NCI-H446 treated with DMSO at 0.1 percent for 48 hours (cell line): Measurements from ENCODE around the gene VEPH1.

Source experiments
- DNase-seq: peaks from one replicate; lab custom pipeline; 2025; lab: John Stamatoyannopoulos, UW

Gene VEPH1

DNA sequence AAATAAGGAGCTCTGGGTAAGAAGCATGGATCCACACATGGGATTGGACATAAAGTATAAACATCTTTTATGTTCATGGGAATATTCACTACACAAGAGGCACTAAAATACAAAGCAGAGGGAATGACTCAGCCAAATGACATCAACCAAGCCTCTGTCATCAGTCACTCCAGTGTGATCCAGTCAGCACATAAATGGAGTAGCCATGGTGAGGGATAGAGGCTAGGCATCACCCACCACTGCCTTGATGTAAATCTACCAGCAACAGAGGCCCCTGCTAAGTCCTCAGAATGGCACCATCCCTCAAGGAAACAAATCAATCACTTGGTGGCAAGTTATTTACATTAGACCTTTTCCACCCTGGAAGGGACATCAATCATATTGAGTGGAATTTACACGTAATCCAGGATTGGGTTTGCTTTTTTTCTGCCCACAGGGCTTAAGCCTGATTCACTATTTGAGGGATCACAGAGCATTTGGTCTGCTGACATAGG lies 27.2 kb downstream of the VEPH1 start:
- no peak for DNase-seq

DNA sequence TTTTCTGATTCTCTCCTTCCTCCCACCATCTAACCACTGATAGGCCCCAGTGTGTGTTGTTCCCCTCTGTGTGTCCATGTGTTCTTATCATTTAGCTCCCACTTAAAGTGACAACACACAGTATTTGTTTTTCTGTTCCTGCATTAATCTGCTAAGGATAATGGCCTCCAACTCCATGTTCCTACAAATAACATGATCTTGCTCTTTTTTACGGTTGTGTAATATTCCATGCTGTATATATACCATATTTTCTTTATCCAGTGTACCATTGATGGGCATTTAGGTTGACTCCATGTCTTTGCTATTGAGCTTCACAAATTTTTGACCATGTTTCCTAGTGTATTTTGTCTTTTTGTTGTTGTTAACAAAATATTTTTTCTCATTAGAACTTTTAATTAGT lies 30.6 kb downstream of the VEPH1 start:
- no peak for DNase-seq

DNA sequence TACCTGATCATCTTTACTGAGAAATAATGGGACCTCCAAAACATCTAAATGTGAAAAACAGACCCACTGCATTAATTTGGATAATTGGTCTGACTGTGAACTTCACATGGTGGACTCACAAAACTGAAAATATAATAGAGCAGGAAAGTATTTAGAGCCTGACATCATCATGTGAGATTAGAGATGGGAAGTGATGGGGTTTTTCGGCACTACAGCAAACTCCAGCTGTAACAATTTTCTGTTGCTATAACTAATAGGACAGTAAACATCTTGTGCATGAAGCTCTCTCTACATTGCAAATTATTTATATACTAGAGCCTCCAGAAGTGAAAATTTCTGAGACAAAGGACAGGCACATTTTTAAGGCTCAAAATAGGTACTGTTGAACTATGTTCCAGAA lies 32.2 kb downstream of the VEPH1 start:
- DNase-seq: no peak

DNA sequence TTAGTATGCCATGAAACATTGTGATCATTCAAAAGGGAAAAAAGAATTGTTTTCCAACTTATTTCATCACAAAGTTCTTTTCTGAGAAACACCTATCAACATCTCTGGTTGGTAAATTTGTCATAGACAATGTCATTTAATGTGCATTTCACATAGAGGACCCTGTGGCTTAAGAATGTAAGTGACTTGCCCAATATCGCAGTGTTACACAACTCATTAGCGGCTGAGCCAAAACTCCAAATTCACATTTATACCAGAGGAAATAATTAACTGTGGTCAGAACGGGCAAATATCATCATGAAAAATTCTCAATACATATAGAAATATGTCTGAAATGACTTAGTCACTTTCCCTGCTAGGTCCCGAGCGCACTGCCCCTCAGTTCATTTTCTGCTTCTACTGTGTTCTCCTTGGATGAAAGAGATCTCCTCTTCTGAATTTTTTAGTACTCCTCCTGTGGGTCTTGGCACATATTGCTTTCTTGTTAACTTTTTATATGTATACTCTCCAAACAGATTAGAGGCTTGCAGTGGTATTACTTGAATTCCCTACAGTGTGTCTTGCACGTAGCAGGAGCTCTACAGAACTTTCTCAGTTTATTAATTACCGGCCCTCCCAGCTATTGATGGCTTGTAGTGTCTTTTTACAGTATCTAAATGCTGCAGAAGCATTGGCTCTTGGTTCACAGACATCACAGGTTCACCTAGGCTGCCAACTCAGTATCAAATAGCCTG lies 33.5 kb downstream of the VEPH1 start:
- DNase-seq: no peak

DNA sequence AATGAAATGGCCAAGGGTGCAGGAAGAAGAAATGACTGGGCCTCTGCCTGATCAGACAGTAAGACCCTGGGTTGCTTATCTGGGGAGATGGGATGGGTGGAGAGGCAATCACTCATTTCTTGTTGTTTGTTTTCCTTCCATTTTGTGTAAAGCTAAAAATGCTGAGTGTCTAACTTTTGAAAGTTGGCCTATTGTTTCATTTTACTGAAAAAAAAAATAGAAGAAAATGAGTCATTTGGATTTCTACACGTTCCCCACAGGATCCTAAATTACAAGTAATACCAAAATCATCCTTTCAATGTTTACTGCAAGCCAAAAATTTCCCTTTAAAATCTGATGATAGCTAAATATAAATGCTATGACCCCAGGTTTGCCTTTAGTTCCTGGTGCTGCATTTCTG lies 36.0 kb downstream of the VEPH1 start:
- DNase-seq: no peak

DNA sequence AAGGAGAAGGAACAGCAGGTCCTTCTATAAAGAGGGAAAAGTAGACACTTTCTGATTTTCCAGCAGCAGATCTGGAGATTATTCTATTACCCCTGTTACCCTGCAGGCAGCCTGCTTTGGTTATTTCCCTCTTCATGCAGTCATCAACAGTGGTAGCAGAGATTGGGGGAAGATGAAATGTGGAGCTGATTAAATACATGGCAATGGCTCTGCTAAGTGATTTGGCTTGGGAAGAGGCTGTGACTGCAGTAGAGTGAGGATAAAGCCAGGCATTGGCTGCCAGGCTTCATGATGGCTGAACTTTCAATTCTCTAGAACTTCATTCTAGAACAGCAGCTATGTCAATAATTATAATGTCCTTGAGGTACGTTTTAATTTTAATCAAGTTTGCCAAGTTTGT lies 37.5 kb downstream of the VEPH1 start:
- DNase-seq: no peak

DNA sequence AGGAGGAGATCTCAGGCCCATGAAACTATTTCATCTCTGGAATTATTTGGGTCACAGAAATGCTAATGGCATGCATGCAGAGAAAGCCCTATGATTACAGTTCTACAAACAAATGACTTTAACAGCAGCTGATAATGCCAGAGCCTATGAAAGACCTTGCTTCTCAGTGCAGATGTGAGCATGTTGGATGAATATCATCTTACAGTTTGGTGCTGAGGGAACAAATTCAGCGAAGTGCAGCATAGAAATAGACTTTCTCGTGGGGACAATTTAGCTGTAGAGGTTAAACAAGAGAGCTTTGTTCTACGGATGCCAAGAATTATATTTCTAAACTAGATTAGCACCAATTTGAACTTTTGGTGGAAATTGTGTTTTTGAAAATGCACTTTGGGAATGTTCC lies 38.9 kb downstream of the VEPH1 start:
- DNase-seq: no peak

DNA sequence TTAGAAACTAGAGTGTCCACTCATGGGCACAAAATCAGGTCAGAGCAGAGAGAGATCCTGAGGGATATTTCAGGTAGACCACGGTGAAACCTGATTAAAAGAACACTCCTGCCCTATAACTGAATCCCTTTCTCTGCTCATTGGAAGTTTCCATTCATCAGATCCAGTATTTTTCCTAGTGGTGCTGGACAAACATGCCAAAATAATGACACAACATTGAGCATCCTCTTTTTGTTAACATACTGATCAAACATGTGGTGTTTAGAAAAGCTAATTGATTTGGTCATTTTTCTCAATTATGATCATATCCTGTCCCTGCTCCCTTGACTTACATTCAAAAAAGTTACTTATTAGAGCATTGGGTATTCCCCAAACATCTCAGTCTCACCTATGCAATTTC lies 39.4 kb downstream of the VEPH1 start:
- no peak for DNase-seq

DNA sequence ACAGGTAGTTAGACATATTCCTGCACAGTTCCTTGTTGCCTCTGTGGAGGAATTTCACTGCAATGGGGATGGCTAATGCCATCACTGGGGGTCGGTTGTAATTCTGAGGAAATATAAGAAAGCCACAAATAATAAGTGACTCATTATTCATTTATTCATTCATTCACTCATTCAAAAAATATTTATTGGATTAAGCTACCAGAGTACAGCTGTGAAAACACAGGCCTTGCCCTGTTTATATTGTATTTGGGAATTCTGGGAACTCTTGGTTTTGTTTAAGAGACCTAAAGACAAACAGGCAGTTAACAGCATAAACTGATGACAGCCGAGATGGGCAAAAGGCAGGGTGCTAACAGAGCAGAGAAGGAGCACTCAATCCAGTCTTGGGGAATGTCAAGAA lies 43.0 kb downstream of the VEPH1 start:
- DNase-seq: no peak

DNA sequence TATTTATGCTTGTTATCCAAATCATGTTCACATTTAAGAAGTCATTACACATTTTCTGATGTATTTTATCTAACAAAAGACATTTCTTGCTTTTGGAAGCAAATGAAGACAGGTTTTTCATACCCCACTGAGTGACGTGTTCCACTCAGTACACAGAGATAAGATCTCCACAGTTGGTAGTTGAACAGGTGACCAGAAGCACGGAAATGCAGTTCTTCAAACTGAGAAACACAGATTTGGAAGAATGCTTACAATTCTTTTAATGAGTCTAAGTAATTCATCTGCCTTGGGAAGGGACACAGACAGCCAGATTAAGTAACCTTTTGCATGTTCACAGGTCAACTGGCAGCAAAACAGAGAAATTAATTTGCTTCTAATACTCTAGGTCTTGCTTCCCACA lies 43.5 kb downstream of the VEPH1 start:
- DNase-seq: no peak

DNA sequence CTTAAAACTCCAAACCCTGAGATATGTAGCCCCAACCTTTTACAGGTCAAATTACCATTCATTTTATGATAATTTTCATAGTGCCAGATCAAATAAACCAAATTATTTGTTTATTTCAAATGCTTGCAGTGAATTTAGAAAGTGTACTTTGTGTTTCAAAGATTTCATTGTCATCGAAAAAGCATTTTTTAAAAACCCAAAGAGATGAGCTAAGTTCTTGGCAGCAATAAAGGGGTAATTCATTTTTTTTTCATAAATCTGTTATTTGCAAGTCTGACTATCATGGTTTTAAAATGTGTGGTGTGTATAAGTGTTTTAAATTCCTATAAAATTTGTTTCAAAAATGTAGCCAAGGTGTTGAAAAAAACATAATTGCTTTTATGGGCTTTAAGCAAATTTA lies 49.4 kb downstream of the VEPH1 start:
- no peak for DNase-seq

DNA sequence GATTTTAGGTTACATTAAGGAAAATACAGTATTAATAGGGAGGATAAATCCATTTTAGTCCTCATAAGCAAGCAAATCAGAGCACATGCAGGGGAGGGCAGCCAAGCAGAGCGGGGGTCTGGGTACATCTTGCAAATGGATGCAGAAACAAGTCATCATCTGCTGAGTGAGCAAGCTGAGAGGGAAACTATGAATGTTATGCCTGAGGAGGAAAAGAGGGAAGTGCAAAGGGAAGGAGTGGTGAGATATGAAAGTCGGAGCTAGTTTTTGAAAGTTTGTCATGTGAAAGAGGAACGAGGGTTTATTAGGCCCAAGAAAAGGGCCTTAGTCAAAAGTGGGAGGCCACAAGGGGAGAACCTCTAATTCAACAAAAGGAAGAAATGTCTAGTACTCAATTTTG lies 51.1 kb downstream of the VEPH1 start:
- DNase-seq: no peak

DNA sequence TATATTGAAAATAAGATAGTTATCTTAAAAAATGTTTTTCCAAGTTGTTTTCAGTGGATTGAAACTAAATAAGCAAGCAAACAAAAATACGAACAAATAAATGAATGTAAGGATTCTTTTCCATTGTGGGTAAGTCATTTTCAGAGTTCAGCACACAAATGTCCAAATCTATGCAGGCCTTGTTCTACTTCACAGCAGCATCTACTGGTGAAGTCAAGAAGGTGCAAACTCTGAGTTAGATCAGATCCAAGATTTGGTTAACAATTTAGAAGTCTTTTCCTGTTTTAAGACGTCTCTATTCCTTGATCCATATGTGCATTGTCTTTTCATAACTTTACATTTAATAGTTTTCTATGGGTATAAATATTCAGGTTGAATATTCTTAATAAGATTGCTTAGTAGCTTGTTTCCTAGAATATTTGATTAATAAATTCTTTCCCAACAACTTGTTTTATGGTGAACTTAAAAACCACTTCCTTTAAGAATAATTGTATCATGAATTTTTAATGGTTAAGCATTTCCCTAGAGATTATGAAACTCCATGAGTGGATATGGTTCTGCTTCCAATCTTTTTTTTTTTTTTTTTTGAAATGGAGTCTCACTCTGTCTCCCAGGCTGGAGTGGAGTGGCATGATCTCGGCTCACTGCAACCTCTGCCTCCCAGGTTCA lies 56.1 kb downstream of the VEPH1 start:
- DNase-seq: peak; percentile 68

DNA sequence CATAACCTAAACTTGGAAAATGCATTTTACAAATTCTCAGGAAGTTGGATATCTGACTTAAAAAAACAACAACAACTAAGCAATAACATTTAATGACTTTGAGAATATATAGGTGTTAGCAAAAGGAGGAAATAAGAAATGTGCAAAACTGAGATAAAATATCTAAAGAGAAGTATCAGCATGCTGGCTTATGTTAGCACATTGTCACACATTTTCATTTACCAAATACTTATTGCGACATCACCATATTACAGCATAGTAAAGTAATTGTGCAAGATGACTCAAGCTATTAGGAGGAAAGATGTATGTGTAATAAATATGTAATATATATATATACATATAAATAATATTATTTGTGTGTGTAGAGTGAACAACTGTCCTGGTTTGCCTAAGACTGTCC lies 57.4 kb downstream of the VEPH1 start:
- no peak for DNase-seq

DNA sequence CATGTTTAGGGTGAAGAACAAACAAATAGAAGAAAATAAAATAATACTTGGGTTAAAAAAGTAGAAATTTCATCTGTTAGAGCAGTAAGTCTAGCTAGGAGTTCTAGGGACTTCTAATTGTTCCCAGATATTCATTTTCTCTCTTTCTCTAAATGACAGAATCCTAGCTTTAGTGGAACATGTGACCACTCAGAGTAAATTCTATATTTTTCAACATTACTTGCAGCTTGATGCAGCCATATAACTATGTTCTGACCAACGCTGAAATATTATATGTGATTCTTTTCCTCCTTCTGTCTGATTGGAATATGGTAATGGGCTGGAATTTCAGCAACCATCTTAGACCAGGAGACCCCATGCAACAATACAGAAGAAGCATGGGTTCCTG lies 58.4 kb downstream of the VEPH1 start:
- no peak for DNase-seq

DNA sequence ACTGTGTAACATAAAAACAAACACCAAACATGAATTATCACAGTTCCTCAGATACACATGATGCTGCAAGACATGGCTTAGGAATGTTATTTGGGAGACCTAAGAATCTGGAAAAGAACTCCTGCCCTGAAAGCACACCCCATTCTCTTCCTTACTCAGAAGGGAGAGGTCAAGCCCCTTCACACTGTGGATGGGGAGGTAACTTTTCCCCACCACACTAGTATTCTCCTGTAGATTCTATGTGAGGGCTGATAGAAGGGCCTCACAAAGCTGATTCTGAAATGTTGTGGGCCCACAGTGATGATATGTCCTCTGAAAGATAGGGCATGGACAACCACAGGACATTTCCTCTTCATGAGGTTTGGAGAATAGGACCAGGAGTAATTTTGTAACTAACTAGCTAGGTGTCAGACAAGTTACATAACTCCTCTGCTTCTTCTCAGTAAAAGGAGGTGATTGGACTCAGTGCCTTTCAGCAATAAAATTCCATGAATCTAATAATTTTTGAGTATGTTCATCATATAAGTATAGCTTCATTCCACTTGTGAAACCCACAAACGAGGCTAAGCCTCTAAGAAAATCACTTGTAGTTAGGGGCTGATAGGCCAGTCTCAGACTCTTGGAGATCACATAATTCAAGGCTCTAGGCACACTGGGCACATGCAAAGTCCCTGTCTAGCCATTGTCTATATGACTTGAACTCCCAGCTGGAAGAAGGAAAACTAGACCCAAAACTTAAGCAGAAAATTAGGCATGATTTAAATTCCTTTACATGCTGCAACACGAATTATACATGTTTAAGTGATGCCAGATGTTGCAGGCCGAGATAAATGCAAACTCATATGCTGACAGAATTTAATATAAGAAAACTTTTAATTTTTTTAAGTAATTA lies 59.1 kb downstream of the VEPH1 start:
- no peak for DNase-seq

DNA sequence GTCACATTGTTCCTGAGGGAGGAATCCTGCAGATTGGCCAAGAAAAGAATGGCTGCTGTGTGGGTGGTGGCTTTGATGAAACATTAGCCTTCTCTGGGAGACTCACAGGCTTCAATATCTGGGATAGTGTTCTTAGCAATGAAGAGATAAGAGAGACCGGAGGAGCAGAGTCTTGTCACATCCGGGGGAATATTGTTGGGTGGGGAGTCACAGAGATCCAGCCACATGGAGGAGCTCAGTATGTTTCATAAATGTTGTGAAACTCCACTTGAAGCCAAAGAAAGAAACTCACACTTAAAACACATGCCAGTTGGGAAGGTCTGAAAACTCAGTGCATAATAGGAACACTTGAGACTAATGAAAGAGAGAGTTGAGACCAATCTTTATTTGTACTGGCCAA lies 60.5 kb downstream of the VEPH1 start:
- no peak for DNase-seq

DNA sequence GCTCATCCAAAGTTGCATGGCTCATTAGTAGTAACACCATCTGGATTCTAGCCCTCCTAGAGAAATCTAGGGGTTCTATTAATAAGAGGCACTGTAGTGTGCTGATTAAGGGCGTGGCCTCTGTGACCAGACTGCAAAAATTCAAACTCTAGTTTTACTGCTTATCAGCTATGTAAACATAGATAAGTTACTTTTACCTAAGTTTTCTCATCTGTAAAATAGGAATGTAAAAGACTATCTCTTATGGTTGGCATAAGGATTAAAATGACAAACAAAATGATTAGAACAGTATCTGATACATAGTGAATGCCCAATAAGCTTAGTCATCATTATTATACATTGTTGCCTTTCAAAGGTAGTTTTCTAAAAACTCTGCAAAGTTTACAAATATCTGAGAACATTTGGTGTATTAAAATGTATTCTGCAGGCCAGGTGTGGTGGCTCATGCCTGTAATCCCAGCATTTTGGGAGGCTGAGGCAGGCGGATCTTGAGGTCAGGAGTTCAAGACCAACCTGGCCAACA lies 62.1 kb downstream of the VEPH1 start:
- peak; percentile 30 for DNase-seq

DNA sequence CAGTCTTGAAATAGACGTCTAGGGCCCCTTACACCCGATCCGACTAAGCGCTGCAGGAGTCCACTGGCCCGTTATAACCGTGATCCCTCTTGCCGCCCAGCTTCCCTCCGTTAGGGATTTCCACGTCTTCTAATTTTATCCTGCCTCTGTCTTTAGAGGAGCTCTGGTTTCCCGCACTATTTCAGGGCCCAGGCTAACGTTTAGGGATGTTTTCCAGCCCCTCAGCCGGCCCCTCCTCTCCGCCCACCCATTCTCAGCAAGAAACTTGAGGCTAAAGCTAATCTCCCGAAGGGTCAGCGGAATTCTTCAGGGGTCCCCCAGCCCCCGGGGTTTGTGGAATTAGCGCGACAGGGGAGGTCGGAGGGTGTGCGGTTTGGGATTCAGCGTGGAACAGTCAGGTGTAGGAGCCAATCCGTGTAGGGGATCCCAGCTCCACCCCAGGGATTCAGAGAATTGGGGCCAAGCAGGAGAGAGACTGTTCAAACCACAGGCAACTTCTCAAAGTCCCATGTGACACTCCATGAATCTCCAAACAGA lies 65.0 kb downstream of the VEPH1 start:
- peak; percentile 50 for DNase-seq

DNA sequence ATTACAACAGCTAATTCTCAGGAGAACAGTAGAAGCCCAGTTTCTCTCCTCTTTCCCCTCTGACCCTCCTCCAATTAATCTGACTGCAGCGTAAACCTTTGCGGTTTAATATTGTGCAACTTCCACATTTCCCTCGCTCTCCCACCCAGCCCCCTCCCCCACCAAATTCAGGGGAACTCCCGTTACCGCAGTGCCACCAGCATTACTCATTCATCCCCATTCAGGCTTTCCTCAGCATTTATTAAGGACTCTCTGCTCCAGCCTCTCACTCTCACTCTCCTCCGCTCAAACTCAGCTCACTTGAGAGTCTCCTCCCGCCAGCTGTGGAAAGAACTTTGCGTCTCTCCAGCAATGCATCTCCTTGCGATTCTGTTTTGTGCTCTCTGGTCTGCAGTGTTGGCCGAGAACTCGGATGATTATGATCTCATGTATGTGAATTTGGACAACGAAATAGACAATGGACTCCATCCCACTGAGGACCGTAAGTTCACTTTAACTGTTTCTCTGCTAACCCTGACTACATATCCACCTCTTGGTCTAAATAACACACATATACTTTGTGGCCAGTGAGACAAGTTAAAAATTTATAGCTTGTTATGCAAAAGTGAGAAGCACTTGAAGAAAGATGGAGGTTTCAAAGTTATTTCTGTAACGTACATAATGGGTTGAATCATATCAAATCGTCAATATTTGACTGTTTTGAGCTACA lies 66.5 kb downstream of the VEPH1 start, which contains the start of gene PTX3:
TSS of gene PTX3 (plus strand) at position 268 of the 709 bp plus-strand sequence. CDS start at position 352, 84 bp downstream.
- DNase-seq: no peak

DNA sequence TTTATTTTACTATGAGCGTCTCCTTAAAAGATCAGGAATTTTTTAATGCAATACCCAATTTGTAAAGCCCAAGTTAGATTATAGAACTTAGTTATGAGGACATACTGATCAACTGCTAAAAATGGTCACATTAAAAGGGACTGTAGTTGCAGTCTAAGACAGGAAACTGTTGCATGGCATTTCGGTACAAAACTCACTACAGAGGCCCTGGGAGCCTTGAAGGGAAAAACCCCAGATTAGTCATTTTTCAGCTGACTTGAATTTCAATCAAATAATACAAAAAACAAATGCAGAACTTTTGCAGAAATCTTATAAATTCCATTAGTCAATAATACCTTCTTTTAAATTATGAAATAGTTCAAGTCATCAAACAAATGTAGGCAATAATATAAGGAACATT lies 73.5 kb downstream of the VEPH1 start:
- no peak for DNase-seq

DNA sequence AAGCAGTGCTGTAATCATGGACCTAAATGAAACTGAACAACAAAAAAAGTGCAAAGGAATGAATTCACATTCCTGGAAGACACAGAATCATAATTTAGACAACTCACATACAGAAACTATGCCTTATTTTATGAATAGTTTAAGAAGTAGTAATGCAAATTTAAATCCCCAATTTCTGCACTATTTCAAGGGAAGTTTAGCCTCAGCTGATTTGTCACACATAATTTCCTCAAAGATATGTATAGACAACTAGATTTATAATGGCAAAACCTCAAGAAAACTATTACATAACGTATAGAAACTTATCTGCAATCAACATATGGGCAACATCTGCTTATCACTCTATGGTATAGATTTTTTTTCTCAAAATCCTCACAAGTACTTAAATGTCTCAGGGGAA lies 74.4 kb downstream of the VEPH1 start:
- no peak for DNase-seq
